Heart left ventricle (tissue), 16 donors: ENCODE results near the gene CHRNA1. TPM values are rescaled to one million over a fixed set of nuclear protein-coding genes. Genes with fewer than 3 reads are reported as not detected.

Source experiments
- ATAC-seq, 4 donors: fragments of 200-7000 bp; cut with Tn5 transposase; one replicate each; pipeline ENCODE4 v1.9.1; 2020 to 2022; ENCODE audit warnings: moderate library complexity in 4 of 4, mild to moderate bottlenecking in 3 of 4, moderate number of reproducible peaks in 1 of 4
- DNase-seq, 5 donors: peaks; one replicate each; pipeline ENCODE4 v3.0.0-alpha.2; 2020
- H3K27ac ChIP-seq, 12 donors: fragments of 200-600 bp; sonication (generic) in 4 of 12; one replicate each; pipeline versions ENCODE4 v1.5.0 to v1.8.0; 2016 to 2022; ENCODE audit warnings: mild to moderate bottlenecking in 2 of 12
- H3K27me3 ChIP-seq, 9 donors: fragments of 200-600 bp; sonication (generic) in 2 of 9; one replicate each; pipeline versions ENCODE4 v1.5.1 to v1.8.0; 2016 to 2022; ENCODE audit warnings: mild to moderate bottlenecking in 3 of 9
- H3K36me3 ChIP-seq, 9 donors: fragments of 200-600 bp; sonication (generic) in 2 of 9; one replicate each; pipeline versions ENCODE4 v1.5.0 to v1.8.0; 2018 to 2022; ENCODE audit warnings: mild to moderate bottlenecking in 2 of 9
- H3K4me1 ChIP-seq, 12 donors: fragments of 200-600 bp; sonication (generic) in 4 of 12; one replicate each; pipeline versions ENCODE4 v1.5.0 to v1.8.0; 2016 to 2022; ENCODE audit warnings: mild to moderate bottlenecking in 3 of 12
- H3K4me3 ChIP-seq, 12 donors: fragments of 200-600 bp; sonication (generic) in 4 of 12; one replicate each; pipeline versions ENCODE4 v1.5.0 to v1.8.0; 2017 to 2022; ENCODE audit warnings: mild to moderate bottlenecking in 9 of 12, moderate library complexity in 4 of 12
- H3K9me3 ChIP-seq, 12 donors: fragments of 200-600 bp; sonication (generic) in 4 of 12; one replicate each; pipeline versions ENCODE4 v1.5.0 to v1.8.0; 2016 to 2022; ENCODE audit warnings: mild to moderate bottlenecking in 1 of 12
- POLR2A ChIP-seq, 2 donors: fragments of 450-650 bp; IDR thresholded peaks; one replicate each; pipeline ENCODE4 v1.6.1; 2017; ENCODE audit warnings: antibody characterized with exemption in 2 of 2, mild to moderate bottlenecking in 2 of 2, moderate library complexity in 2 of 2
- WGBS, 4 donors: extraction: QIAGEN DNeasy Blood & Tissue Kit in 2 of 4; methylation state at CpG; one replicate each; pipeline versions ENCODE4 v1.1.5 to v1.1.7; 2013 to 2018; 5-methylcytosine and 5-hydroxymethylcytosine counted together
- intact Hi-C, 10 donors: fragments of 100-400 bp; cut with DNase I; formaldehyde crosslinking; loops; one replicate each; pipeline versions ENCODE4 v1.11.1 to v1.14.2; 2022
- polyA plus RNA-seq, 2 donors: library from polyadenylated mRNA; stranded (reverse); fragments of 200-250 nt; gene quantifications; one replicate each; pipeline ENCODE4 v1.2.3, GENCODE V29; 2013
- total RNA-seq, 9 donors: library from RNA; depleted of rRNA in 2 of 9; stranded (reverse); fragments of >200 nt in 2 of 9; fragmentation: NEBNext Ultra II Directional in 3 of 9; extraction: Animal tissue kit (Norgen Biotek cat#: 25700) in 3 of 9; gene quantifications; one replicate each; pipeline versions ENCODE4 v1.1.0 to v1.2.4, GENCODE V29; 2016 to 2023
- TF ChIP-seq, protein P1 (sequence below), 12 donors: fragments of 200-600 bp; sonication (generic) in 4 of 12; IDR thresholded peaks; one replicate each; pipeline versions ENCODE4 v1.5.0 to v1.8.0; 2018 to 2022; ENCODE audit warnings: antibody characterized with exemption in 12 of 12, mild to moderate bottlenecking in 5 of 12
- donor health status: ischemic (EF 13 %, LVEDD 7.1; RV severe dilation, severe dysfunction).
- donor health status: healthy with polysubstance abuse.
- donor health status: DM: no; HTN: yes; CAD: no.
- donor health status: DM: no; HTN: no; CAD: no.
- donor health status: ischemic (EF 25% LVEDD 6.9; RV normal size, moderate dysfunction).
- donor health status: ischemic (EF 25% LVEDD 5.7; RV mildly dilated, moderate dysfunction).
- donor health status: healthy.
- donor health status: DM: yes; HTN: yes; CAD: no.
- donor health status: ischemic (EF 35%, LVEDD 5.7; RV mildly dilated, moderate dysfunction).
- donor health status: nonischemic (EF 11% LVEDD 7.7; RV severe dilation, severe dysfunction).
- donor health status: DM: yes; HTN: yes; CAD: no.
- donor health status: PGD.
- donor health status: ischemic (EF 29% LVEDD 5.4; RV normal size, mild dysfunction).
- donor health status: nonischemic (EF 23%, LVEDD 6.1; RV moderate dilation, normal function).

CHRNA1 gene
- total and polyA plus RNA-seq, 11 donors: 0.07 to 1.8 (median 0.86) TPM; not detected in 3

DNA sequence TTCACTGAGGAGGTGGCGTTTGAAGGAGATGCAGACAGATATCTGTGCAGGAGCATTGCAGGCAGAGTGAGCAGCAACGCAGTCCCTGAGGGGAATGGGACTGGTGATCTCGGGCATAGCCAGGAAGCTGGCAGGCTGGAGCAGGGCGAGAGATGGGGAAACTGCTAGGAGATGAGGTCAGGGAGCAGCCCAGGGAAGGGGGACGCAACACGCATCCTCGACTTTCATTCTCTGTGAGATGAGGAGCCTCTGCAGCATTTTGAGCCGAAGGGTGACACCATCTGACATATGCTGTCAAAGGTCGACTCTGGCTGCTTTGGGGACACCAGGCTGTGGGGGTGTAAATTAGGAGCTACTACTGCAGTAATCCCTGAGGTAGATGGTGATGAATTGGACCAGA lies 4.3 kb upstream of the CHRNA1 start:
- 79 to 84% (median 80%) methylated on average over 9 of the region's 9 CpGs for WGBS, 4 donors
- intact Hi-C loops: no loop called here
- ATAC-seq: no peak

DNA sequence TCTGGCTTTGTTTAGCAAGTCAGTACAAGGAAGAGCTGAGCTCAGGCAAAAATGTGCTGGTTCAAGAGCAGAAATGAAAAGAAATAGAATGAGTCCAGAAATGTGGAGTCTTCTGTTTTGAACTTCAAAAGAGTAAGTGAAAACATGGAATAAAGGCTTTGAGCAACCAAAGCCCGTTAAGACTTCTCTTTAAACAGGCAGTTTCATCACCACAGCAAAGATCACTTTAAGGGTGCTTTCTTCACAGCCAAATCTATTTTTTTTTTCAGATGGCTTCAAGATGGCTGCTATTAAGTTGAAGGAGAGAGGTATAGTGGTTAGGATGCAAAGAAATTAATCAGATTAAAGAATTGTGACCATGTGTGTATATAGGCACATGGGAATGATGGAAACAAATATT lies 2.0 kb upstream of the CHRNA1 start:
- no peaks in the 10 kb centered on the region for H3K9me3 ChIP-seq
- 86 to 94% (median 92%) methylated on average over 1 of the region's 1 CpG for WGBS, 4 donors
- H3K27me3 ChIP-seq: no peaks in the 10 kb centered on the region
- TF ChIP-seq POLR2A (IDR thresholded peaks at IDR 0.05): no peak
- TF ChIP-seq, protein P1, sequence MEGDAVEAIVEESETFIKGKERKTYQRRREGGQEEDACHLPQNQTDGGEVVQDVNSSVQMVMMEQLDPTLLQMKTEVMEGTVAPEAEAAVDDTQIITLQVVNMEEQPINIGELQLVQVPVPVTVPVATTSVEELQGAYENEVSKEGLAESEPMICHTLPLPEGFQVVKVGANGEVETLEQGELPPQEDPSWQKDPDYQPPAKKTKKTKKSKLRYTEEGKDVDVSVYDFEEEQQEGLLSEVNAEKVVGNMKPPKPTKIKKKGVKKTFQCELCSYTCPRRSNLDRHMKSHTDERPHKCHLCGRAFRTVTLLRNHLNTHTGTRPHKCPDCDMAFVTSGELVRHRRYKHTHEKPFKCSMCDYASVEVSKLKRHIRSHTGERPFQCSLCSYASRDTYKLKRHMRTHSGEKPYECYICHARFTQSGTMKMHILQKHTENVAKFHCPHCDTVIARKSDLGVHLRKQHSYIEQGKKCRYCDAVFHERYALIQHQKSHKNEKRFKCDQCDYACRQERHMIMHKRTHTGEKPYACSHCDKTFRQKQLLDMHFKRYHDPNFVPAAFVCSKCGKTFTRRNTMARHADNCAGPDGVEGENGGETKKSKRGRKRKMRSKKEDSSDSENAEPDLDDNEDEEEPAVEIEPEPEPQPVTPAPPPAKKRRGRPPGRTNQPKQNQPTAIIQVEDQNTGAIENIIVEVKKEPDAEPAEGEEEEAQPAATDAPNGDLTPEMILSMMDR (IDR thresholded peaks at IDR 0.05): no peak
- peaks cover 0 to 21% (median 2%) of the 10 kb centered on the region in 12 donors for H3K4me1 ChIP-seq
- no peak overlapping the region for H3K27ac ChIP-seq
- intact Hi-C loops: no loop called here
- H3K4me3 ChIP-seq: no peak overlapping the region
- ATAC-seq: no peak
- no peak for DNase-seq
- no peaks in the 10 kb centered on the region for H3K36me3 ChIP-seq

More for the DNA sequence above, 4.3 kb upstream of the CHRNA1 start:
- no peak overlapping the region for H3K27ac ChIP-seq
- no peak overlapping the region for H3K4me3 ChIP-seq
- no peaks in the 10 kb centered on the region for H3K36me3 ChIP-seq
- H3K9me3 ChIP-seq: no peaks in the 10 kb centered on the region
- DNase-seq: no peak
- no peaks in the 10 kb centered on the region for H3K27me3 ChIP-seq
- peaks cover 0 to 20% (median 9%) of the 10 kb centered on the region in 12 donors for H3K4me1 ChIP-seq
- TF ChIP-seq POLR2A (IDR thresholded peaks at IDR 0.05): no peak

DNA sequence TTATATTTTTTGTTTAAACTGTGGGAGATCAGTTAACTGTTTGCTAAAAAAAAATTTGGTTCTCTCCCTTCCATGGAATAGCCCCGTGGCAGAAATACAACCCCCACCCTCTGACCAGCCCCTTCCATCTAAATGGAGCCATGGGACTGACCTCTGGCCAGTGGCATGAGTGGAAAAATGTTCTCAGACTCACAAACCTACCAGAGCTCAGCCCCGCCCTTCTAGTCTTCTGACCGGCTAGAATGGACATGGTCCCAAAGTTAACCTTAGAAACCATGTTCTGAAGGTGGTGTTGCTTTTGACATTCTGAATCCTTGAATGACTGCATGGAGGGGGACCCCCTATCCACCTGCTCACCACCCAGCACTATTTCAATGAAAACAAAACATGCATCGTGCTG lies 1.3 kb upstream of the CHRNA1 start:
- no peak for DNase-seq
- no peaks in the 10 kb centered on the region for H3K9me3 ChIP-seq
- H3K36me3 ChIP-seq: no peaks in the 10 kb centered on the region
- H3K4me3 ChIP-seq: no peak overlapping the region
- intact Hi-C loops: no loop called here
- no peak for TF ChIP-seq POLR2A (IDR thresholded peaks at IDR 0.05)
- TF ChIP-seq, protein P1 (IDR thresholded peaks at IDR 0.05): no peak
- 85 to 90% (median 87%) methylated on average over 4 of the region's 4 CpGs for WGBS, 4 donors
- peaks cover 0 to 21% (median 2%) of the 10 kb centered on the region in 12 donors for H3K4me1 ChIP-seq
- no peaks in the 10 kb centered on the region for H3K27me3 ChIP-seq
- no peak overlapping the region for H3K27ac ChIP-seq
- no peak for ATAC-seq

DNA sequence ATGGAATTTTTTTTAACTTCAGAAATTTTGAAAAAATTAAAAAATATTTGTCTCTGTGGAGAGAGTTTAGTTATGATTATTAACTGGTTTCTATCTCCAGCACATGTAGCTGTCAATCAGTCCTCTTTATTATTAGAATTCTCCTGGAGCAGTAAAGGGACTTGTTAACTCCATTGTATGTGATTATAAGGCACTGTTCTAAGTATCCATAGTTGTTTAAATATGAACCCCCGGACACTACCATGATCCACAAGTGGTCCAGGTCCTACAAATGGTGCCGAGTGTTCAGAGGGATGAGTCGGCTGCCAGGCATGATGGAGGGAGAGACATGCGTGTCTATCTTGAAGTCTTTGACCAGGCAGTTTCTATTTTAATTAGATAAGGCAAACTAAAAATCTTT lies 492 bp downstream of the CHRNA1 start:
- ATAC-seq: no peak
- intact Hi-C loops: no loop called here
- H3K4me3 ChIP-seq: no peak overlapping the region
- H3K27me3 ChIP-seq: no peaks in the 10 kb centered on the region
- no peaks in the 10 kb centered on the region for H3K9me3 ChIP-seq
- WGBS, 4 donors: 90 to 94% (median 93%) methylated on average over 4 of the region's 4 CpGs
- H3K4me1 ChIP-seq: peaks cover 0 to 21% (median 2%) of the 10 kb centered on the region in 12 donors
- TF ChIP-seq, protein P1 (IDR thresholded peaks at IDR 0.05): no peak
- no peak for TF ChIP-seq POLR2A (IDR thresholded peaks at IDR 0.05)
- no peaks in the 10 kb centered on the region for H3K36me3 ChIP-seq
- no peak overlapping the region for H3K27ac ChIP-seq
- DNase-seq: no peak

DNA sequence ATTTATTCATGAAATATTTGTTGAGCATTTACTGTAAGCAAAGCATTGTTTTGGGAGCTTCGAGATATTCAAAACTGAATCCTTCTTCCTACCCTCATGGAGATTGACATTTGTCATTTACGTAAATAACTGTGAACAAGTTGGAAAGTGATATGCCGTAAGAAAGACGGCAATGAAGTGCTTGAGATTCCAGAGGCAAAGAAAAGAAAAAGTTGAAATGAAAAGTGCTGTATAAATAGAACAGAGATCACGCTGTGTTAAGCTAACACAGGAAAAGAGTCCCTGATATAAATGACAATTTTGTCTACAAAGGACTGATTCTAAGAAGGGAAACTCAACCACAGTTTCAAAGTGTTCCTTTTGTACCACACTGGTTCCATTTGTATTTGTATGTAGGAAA lies 1.8 kb downstream of the CHRNA1 start:
- peak overlapping the region in 1 of 12 donors; percentile 10 for H3K27ac ChIP-seq
- DNase-seq: no peak
- no peaks in the 10 kb centered on the region for H3K36me3 ChIP-seq
- intact Hi-C loops: no loop called here
- peaks cover 0 to 21% (median 2%) of the 10 kb centered on the region in 12 donors for H3K4me1 ChIP-seq
- H3K9me3 ChIP-seq: no peaks in the 10 kb centered on the region
- TF ChIP-seq, protein P1 (IDR thresholded peaks at IDR 0.05): no peak
- TF ChIP-seq POLR2A (IDR thresholded peaks at IDR 0.05): no peak
- WGBS, 4 donors: 45 to 53% (median 49%) methylated on average over 5 of the region's 5 CpGs
- ATAC-seq: no peak
- H3K4me3 ChIP-seq: no peak overlapping the region
- no peaks in the 10 kb centered on the region for H3K27me3 ChIP-seq
